ENCODE data around the gene COG5. TPM values are rescaled to one million over a fixed set of nuclear protein-coding genes. Genes with fewer than 3 reads are reported as not detected.

Gene COG5
- total RNA-seq, 2 donors from 2014 or later, result 50.1 to 102 TPM

DNA sequence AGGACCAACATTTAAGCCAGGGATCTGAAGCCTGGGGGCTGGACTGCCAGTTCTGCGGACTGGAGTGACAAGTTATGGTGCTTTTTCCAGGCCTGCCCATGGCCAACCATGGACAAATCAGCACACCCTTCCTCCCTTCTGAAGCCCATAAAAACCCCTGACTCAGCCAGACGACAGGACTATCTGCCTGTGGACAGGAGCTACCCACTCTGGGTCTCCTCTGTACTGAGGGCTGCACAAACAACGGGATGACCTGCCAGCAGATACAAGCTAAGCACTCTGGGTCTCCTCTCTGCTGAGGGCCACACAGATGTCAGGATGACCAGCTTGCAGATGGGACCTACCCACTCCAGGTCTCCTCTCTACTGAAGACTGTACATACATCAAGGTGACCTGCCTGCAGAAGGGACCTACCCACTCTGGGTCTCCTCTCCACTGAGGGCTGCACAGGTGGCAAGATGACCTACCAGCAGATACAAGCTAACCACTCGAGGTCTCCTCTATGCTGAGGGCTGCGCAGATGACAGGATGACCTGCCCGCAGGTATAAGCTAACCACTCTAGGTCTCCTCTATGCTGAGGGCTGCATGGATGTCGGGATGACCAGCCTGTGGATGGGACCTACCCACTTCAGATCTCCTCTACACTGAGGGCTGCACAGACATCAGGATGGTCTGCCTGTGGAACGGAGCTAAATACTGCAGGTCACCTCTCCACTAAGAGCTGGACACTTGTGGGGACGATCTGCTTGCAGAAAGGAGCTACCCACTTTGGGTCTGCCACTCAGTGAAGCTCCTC lies 204.0 kb downstream of the COG5 start:
- H3K4me3 ChIP-seq, result no peak overlapping the region
- no peak for DNase-seq
- TF ChIP-seq POLR2A (IDR thresholded peaks at IDR 0.05) (no peak), CTCF (IDR thresholded peaks at IDR 0.05) (no peak)
- H3K36me3 ChIP-seq (replicated peaks in 1 of 2; ENCODE audit: insufficient read depth in 1 of 2, low read depth in 2 of 2), result peaks cover 0 to 11% of the 10 kb centered on the region in 2 donors
- ATAC-seq, result no peak
- H3K27me3 ChIP-seq, result no peaks in the 10 kb centered on the region
- 92 to 96% methylated on average over 7 to 9 of the region's 9 CpGs for WGBS, 2 donors
- intact Hi-C loops (cut with DNase I), result no loop called here
- no peak overlapping the region for H3K27ac ChIP-seq
- H3K9me3 ChIP-seq, result peaks cover 0 to 8% (median 0%) of the 10 kb centered on the region in 3 donors
- no peaks in the 10 kb centered on the region for H3K4me1 ChIP-seq

DNA sequence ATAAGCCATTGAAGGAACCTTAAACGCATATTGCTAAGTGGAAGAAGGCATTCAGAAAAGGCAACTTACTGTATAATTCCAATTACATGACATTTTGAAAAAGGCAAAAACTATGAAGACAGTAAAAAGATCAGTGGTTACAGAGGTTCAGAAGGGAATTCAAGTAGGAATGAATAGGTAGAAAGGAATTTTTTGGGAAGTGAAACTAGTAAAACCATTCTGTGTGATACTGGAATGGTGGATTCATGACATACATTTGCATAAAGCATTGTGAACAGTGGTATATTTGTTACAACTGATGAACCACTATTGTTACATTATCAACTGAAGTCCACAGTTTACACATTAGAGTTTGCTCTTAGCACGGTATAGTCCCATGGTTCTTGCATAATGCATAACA lies 208.1 kb downstream of the COG5 start:
- H3K4me1 ChIP-seq, result no peaks in the 10 kb centered on the region
- ATAC-seq (no peak), DNase-seq (no peak)
- H3K36me3 ChIP-seq (replicated peaks in 1 of 2; ENCODE audit: insufficient read depth in 1 of 2, low read depth in 2 of 2), result peaks cover 0 to 9% of the 10 kb centered on the region in 2 donors
- 94 to 96% methylated on average over 2 of the region's 2 CpGs for whole genome bisulfite sequencing, 2 donors
- H3K27ac ChIP-seq, result no peak overlapping the region
- intact Hi-C loops (cut with DNase I), result no loop called here
- peaks cover 0 to 7% (median 0%) of the 10 kb centered on the region in 3 donors for H3K9me3 ChIP-seq
- TF ChIP-seq POLR2A (IDR thresholded peaks at IDR 0.05) (no peak), CTCF (IDR thresholded peaks at IDR 0.05) (no peak)
- H3K4me3 ChIP-seq, result no peak overlapping the region
- H3K27me3 ChIP-seq, result no peaks in the 10 kb centered on the region

- Histone ChIP-seq H3K27ac (no peak overlapping the region), H3K4me1 (no peaks in the 10 kb centered on the region), H3K27me3 (no peaks in the 10 kb centered on the region), H3K36me3 (replicated peaks in 1 of 2; ENCODE audit: insufficient read depth in 1 of 2, low read depth in 2 of 2) (peaks cover 0 to 2% of the 10 kb centered on the region in 2 donors), H3K9me3 (no peaks in the 10 kb centered on the region), H3K4me3 (no peak overlapping the region)
- DNase-seq (no peak), ATAC-seq (no peak)
- 97 to 99% methylated on average over 3 of the region's 3 CpGs for WGBS, 2 donors
- intact Hi-C loops (cut with DNase I), result no loop called here
- TF ChIP-seq POLR2A (IDR thresholded peaks at IDR 0.05), result no peak
- TF ChIP-seq CTCF (IDR thresholded peaks at IDR 0.05), result no peak
Observed at GRCh38 chr7:107354640-107355039, 209.1 kb downstream of the COG5 start.

DNA sequence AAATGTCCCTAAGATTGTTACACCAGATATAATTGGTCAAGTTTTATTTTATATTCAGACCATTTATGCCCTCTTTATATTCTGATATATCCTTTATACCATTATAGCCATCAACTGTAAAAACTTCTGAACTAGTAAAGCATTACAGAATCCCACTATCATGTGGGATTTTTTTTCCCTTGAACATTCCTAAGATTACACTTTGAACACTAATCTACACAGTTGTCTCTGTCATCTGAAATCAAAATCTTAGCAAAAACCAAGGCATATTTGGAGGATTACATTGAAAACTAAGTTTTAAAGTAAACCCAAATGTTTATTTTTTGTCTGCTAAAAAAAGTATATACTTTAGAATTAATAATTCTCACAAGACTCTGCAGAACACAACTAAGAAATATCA lies 210.0 kb downstream of the COG5 start:
- Histone ChIP-seq H3K9me3 (no peaks in the 10 kb centered on the region), H3K4me3 (no peak overlapping the region), H3K4me1 (no peaks in the 10 kb centered on the region), H3K27me3 (no peaks in the 10 kb centered on the region), H3K27ac (no peak overlapping the region), H3K36me3 (replicated peaks in 1 of 2; ENCODE audit: insufficient read depth in 1 of 2, low read depth in 2 of 2) (no peaks in the 10 kb centered on the region)
- intact Hi-C loops (cut with DNase I), result no loop called here
- DNase-seq, result no peak
- no peak for TF ChIP-seq CTCF (IDR thresholded peaks at IDR 0.05)
- TF ChIP-seq POLR2A (IDR thresholded peaks at IDR 0.05), result no peak
- no peak for ATAC-seq

DNA sequence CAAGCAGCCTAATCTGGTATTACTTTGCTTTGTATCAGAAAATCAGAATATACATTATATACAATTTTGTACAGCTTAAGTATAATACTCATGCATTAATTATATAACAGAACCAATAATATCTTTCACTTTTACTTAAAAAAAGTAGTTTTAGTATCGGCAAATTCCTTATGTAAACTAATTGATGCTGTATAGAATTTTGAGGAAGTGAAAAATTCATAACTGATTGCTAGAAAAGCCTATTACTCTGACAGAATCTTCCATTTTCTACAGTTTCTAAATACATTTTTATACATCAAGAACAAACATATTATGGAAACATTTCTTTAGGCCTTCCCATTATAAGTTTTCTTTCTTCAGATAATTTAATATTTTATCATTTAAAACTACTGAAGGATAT lies 217.8 kb downstream of the COG5 start:
- intact Hi-C loops (cut with DNase I), result no loop called here
- Histone ChIP-seq H3K36me3 (replicated peaks in 1 of 2; ENCODE audit: insufficient read depth in 1 of 2, low read depth in 2 of 2) (no peaks in the 10 kb centered on the region), H3K4me3 (no peak overlapping the region), H3K9me3 (no peaks in the 10 kb centered on the region), H3K27ac (no peak overlapping the region), H3K4me1 (no peaks in the 10 kb centered on the region), H3K27me3 (no peaks in the 10 kb centered on the region)
- WGBS, 2 donors, result 83 to 94% methylated on average over 1 of the region's 1 CpG
- DNase-seq, result no peak
- ATAC-seq, result no peak
- TF ChIP-seq CTCF (IDR thresholded peaks at IDR 0.05) (no peak), POLR2A (IDR thresholded peaks at IDR 0.05) (no peak)
